ENCODE results near the gene CYTH3. TPM values are rescaled to one million over a fixed set of nuclear protein-coding genes. Genes with fewer than 3 reads are reported as not detected.
A peak's percentile ranks its signal among the peaks of the same experiment; 100 is the strongest.

The CYTH3 gene
- total and polyA plus RNA-seq, 2 of the 13 experiments (the other 11 are each of a cell fraction or from before 2014, with no cell fraction given) = 3.1 to 3.8 TPM

DNA sequence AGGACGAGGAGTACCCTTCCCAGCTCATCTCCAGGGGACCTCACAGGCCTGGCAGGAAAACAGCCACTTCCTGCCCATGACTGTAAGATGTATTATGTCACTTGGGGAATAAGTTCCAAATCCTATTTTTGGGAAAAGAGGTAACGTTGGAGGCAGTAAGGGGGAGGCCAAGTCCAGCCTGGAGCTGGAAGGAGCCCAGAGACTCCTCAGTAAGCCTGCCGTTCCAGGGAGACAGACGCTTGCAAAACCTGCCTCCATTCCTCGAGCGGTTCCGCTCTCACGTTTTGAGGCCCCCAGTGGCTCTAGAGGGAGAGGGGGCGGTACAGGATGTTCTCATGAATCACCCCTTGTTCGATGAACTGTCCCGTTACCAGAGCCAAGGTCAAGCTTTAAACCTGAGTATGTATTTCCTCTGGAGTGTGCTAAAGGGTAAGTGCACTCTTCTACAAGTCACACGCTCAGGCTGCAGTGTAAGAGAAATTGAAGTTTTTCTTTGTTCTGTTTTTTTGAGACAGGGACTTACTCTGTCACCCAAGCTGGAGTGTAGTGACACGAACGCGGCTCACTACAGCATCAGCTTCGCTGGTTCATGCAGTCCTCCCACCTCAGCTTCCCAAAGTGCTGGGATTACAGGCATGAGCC, 45.5 kb upstream of the CYTH3 start (continued):
- TF ChIP-seq, protein P1, sequence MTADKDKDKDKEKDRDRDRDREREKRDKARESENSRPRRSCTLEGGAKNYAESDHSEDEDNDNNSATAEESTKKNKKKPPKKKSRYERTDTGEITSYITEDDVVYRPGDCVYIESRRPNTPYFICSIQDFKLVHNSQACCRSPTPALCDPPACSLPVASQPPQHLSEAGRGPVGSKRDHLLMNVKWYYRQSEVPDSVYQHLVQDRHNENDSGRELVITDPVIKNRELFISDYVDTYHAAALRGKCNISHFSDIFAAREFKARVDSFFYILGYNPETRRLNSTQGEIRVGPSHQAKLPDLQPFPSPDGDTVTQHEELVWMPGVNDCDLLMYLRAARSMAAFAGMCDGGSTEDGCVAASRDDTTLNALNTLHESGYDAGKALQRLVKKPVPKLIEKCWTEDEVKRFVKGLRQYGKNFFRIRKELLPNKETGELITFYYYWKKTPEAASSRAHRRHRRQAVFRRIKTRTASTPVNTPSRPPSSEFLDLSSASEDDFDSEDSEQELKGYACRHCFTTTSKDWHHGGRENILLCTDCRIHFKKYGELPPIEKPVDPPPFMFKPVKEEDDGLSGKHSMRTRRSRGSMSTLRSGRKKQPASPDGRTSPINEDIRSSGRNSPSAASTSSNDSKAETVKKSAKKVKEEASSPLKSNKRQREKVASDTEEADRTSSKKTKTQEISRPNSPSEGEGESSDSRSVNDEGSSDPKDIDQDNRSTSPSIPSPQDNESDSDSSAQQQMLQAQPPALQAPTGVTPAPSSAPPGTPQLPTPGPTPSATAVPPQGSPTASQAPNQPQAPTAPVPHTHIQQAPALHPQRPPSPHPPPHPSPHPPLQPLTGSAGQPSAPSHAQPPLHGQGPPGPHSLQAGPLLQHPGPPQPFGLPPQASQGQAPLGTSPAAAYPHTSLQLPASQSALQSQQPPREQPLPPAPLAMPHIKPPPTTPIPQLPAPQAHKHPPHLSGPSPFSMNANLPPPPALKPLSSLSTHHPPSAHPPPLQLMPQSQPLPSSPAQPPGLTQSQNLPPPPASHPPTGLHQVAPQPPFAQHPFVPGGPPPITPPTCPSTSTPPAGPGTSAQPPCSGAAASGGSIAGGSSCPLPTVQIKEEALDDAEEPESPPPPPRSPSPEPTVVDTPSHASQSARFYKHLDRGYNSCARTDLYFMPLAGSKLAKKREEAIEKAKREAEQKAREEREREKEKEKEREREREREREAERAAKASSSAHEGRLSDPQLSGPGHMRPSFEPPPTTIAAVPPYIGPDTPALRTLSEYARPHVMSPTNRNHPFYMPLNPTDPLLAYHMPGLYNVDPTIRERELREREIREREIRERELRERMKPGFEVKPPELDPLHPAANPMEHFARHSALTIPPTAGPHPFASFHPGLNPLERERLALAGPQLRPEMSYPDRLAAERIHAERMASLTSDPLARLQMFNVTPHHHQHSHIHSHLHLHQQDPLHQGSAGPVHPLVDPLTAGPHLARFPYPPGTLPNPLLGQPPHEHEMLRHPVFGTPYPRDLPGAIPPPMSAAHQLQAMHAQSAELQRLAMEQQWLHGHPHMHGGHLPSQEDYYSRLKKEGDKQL (CRISPR knock-in tag; IDR thresholded peaks at IDR 0.05; ENCODE audit: low read depth) = 0 out of 2 replicates have a peak, but pooled peaks have one; percentile 45
- TF ChIP-seq ZNF547 (CRISPR knock-in tag; IDR thresholded peaks at IDR 0.05) (peak; percentile 36; the same call in 1 of the 2 replicates), FOXO1 (CRISPR knock-in tag; IDR thresholded peaks at IDR 0.05) (0 out of 2 replicates have a peak, but pooled peaks have one; percentile 24), TBX2 (CRISPR knock-in tag; IDR thresholded peaks at IDR 0.05; ENCODE audit: borderline replicate concordance) (peak; percentile 52; the same call in 1 of the 2 replicates), HOXA3 (CRISPR knock-in tag; IDR thresholded peaks at IDR 0.05) (peak; percentile 1), NR2F6 (IDR thresholded peaks at IDR 0.05) (peak; percentile 28; the same call in 1 of the 2 replicates), NR2F6 (CRISPR knock-in tag; IDR thresholded peaks at IDR 0.05) (peak; percentile 48; the same call in 1 of the 2 replicates), ZSCAN31 (CRISPR knock-in tag; IDR thresholded peaks at IDR 0.05; ENCODE audit: low read depth) (no peak), ZNF256 (CRISPR knock-in tag; conservative IDR thresholded peaks at IDR 0.05) (no peak), BRD4 (CRISPR knock-in tag; IDR thresholded peaks at IDR 0.05) (no peak), POLR2G (IDR thresholded peaks at IDR 0.05; ENCODE audit: low read depth, low read length) (peak; percentile 61), ZNF775 (CRISPR knock-in tag; IDR thresholded peaks at IDR 0.05; ENCODE audit: borderline replicate concordance) (no peak), HMG20A (CRISPR knock-in tag; IDR thresholded peaks at IDR 0.05; ENCODE audit: borderline replicate concordance) (no peak; the same call in 1 of the 2 replicates)
- TF ChIP-seq, protein P2, sequence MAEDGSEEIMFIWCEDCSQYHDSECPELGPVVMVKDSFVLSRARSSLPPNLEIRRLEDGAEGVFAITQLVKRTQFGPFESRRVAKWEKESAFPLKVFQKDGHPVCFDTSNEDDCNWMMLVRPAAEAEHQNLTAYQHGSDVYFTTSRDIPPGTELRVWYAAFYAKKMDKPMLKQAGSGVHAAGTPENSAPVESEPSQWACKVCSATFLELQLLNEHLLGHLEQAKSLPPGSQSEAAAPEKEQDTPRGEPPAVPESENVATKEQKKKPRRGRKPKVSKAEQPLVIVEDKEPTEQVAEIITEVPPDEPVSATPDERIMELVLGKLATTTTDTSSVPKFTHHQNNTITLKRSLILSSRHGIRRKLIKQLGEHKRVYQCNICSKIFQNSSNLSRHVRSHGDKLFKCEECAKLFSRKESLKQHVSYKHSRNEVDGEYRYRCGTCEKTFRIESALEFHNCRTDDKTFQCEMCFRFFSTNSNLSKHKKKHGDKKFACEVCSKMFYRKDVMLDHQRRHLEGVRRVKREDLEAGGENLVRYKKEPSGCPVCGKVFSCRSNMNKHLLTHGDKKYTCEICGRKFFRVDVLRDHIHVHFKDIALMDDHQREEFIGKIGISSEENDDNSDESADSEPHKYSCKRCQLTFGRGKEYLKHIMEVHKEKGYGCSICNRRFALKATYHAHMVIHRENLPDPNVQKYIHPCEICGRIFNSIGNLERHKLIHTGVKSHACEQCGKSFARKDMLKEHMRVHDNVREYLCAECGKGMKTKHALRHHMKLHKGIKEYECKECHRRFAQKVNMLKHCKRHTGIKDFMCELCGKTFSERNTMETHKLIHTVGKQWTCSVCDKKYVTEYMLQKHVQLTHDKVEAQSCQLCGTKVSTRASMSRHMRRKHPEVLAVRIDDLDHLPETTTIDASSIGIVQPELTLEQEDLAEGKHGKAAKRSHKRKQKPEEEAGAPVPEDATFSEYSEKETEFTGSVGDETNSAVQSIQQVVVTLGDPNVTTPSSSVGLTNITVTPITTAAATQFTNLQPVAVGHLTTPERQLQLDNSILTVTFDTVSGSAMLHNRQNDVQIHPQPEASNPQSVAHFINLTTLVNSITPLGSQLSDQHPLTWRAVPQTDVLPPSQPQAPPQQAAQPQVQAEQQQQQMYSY (CRISPR knock-in tag; IDR thresholded peaks at IDR 0.05) = peak; percentile 55; the same call in 1 of the 2 replicates
- TF ChIP-seq, protein P3, sequence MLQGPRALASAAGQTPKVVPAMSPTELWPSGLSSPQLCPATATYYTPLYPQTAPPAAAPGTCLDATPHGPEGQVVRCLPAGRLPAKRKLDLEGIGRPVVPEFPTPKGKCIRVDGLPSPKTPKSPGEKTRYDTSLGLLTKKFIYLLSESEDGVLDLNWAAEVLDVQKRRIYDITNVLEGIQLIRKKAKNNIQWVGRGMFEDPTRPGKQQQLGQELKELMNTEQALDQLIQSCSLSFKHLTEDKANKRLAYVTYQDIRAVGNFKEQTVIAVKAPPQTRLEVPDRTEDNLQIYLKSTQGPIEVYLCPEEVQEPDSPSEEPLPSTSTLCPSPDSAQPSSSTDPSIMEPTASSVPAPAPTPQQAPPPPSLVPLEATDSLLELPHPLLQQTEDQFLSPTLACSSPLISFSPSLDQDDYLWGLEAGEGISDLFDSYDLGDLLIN (CRISPR knock-in tag; IDR thresholded peaks at IDR 0.05; ENCODE audit: borderline replicate concordance) = no peak
- TF ChIP-seq, protein P4, sequence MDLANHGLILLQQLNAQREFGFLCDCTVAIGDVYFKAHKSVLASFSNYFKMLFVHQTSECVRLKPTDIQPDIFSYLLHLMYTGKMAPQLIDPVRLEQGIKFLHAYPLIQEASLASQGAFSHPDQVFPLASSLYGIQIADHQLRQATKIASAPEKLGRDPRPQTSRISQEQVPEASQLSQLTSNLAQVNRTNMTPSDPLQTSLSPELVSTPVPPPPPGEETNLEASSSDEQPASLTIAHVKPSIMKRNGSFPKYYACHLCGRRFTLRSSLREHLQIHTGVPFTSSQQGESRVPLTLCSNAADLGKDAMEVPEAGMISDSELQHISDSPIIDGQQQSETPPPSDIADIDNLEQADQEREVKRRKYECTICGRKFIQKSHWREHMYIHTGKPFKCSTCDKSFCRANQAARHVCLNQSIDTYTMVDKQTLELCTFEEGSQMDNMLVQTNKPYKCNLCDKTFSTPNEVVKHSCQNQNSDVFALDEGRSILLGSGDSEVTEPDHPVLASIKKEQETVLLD (CRISPR knock-in tag; IDR thresholded peaks at IDR 0.05; ENCODE audit: low read depth) = no peak
